HG02852 (cell line): Measurements from ENCODE around the gene CHRNA3.
"Not testable (repeated sequence)": the region's sequence is repeated elsewhere in the genome, so short reads cannot be mapped to it uniquely, and the experiment has no call there.

Source experiments
- ATAC-seq: cut with Tn5 transposase; IDR thresholded peaks from one replicate; pipeline ENCODE4 v1.9.1; 2021; ENCODE audit warnings: mild to moderate bottlenecking, moderate library complexity; ENCODE audit not compliant: unreplicated experiment

The CHRNA3 gene

GRCh38 chr15:78619022-78619950, 1.5 kb downstream of the CHRNA3 start:
- no peak for ATAC-seq

GRCh38 chr15:78618490-78618934, 2.3 kb downstream of the CHRNA3 start:
- ATAC-seq: no peak

- ATAC-seq: no peak
Measured at GRCh38 chr15:78618064-78618463, 2.7 kb downstream of the CHRNA3 start.

GRCh38 chr15:78617516-78617915, 3.3 kb downstream of the CHRNA3 start:
- no peak for ATAC-seq

GRCh38 chr15:78617076-78617475, 3.7 kb downstream of the CHRNA3 start:
- ATAC-seq: no peak

- no peak for ATAC-seq
Measured at GRCh38 chr15:78616506-78616905, 4.3 kb downstream of the CHRNA3 start.

GRCh38 chr15:78615151-78615589, 5.6 kb downstream of the CHRNA3 start:
- no peak for ATAC-seq

GRCh38 chr15:78614021-78614420, 6.8 kb downstream of the CHRNA3 start:
- no peak for ATAC-seq

GRCh38 chr15:78609551-78609950, 11.2 kb downstream of the CHRNA3 start:
- ATAC-seq: not testable (repeated sequence)

GRCh38 chr15:78605680-78606079, 15.1 kb downstream of the CHRNA3 start:
- ATAC-seq: no peak

GRCh38 chr15:78605201-78605600, 15.6 kb downstream of the CHRNA3 start:
- ATAC-seq: no peak

- no peak for ATAC-seq
Measured at GRCh38 chr15:78604420-78604819, 16.4 kb downstream of the CHRNA3 start.

GRCh38 chr15:78603467-78603866, 17.3 kb downstream of the CHRNA3 start:
- ATAC-seq: no peak

GRCh38 chr15:78599189-78599588, 21.6 kb downstream of the CHRNA3 start:
- ATAC-seq: no peak

- no peak for ATAC-seq
Measured at GRCh38 chr15:78598348-78598747, 22.4 kb downstream of the CHRNA3 start.

GRCh38 chr15:78597583-78597982, 23.2 kb downstream of the CHRNA3 start:
- no peak for ATAC-seq

- ATAC-seq: no peak
Measured at GRCh38 chr15:78574944-78575343, 45.9 kb downstream of the CHRNA3 start.

GRCh38 chr15:78573416-78573815, 47.4 kb downstream of the CHRNA3 start:
- ATAC-seq: no peak

- ATAC-seq: no peak
Measured at GRCh38 chr15:78571382-78571781, 49.4 kb downstream of the CHRNA3 start.

GRCh38 chr15:78570710-78571109, 50.1 kb downstream of the CHRNA3 start:
- ATAC-seq: no peak

- no peak for ATAC-seq
Measured at GRCh38 chr15:78567531-78567930, 53.3 kb downstream of the CHRNA3 start.

- ATAC-seq: no peak
Measured at GRCh38 chr15:78565951-78566774, 54.6 kb downstream of the CHRNA3 start.
